NB4 (cell line): ENCODE data around the gene RNF111.

Experiments
- DNase-seq: peaks from one replicate; pipeline ENCODE4 v3.0.0; 2010; ENCODE audit warnings: low read depth
- H3K4me3 ChIP-seq: one replicate; pipeline ENCODE4 v1.5.1; 2011; ENCODE audit warnings: mild to moderate bottlenecking, low read depth, low read length, moderate library complexity
- MYC ChIP-seq: IDR thresholded peaks from 2 replicates; pipeline ENCODE4 v1.6.1; 2011; ENCODE audit warnings: low read depth, low read length
- POLR2A ChIP-seq: IDR thresholded peaks from 2 replicates; pipeline ENCODE4 v1.6.1; 2011; ENCODE audit warnings: mild to moderate bottlenecking; ENCODE audit not compliant: insufficient read length; ENCODE audit errors: extremely low read depth
- TF ChIP-seq, protein P1 (sequence below): IDR thresholded peaks from one replicate; pipeline ENCODE4 v1.5.1; 2012; ENCODE audit warnings: low read depth, low read length
- TF ChIP-seq, protein P2 (sequence below): IDR thresholded peaks from 2 replicates; pipeline ENCODE4 v1.6.1; 2011; ENCODE audit warnings: low read depth, low read length

The RNF111 gene

DNA sequence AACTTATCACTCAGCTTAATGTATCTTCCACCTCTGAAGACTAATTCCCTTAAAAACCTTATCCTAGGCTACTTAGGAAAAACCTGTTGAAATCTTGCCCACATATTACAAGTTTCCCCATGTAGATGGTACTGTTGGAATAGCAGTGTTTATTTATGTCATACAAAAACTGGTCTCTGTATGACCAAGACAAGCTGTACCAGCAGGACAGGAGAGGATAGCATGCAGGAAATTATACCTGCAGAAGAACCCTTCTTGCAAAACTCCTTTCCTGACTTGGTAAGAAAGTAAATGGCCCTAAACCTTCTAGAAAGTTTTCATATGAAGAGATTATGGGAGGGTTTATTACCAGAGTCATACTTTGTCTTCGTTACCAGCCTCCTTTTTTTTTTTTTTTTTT, 25.3 kb upstream of the RNF111 start:
- DNase-seq, result no peak
- H3K4me3 ChIP-seq, result no peak overlapping the region
- no peak for TF ChIP-seq POLR2A
- no peak for TF ChIP-seq MYC
- TF ChIP-seq, protein P1, sequence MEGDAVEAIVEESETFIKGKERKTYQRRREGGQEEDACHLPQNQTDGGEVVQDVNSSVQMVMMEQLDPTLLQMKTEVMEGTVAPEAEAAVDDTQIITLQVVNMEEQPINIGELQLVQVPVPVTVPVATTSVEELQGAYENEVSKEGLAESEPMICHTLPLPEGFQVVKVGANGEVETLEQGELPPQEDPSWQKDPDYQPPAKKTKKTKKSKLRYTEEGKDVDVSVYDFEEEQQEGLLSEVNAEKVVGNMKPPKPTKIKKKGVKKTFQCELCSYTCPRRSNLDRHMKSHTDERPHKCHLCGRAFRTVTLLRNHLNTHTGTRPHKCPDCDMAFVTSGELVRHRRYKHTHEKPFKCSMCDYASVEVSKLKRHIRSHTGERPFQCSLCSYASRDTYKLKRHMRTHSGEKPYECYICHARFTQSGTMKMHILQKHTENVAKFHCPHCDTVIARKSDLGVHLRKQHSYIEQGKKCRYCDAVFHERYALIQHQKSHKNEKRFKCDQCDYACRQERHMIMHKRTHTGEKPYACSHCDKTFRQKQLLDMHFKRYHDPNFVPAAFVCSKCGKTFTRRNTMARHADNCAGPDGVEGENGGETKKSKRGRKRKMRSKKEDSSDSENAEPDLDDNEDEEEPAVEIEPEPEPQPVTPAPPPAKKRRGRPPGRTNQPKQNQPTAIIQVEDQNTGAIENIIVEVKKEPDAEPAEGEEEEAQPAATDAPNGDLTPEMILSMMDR, result no peak
- TF ChIP-seq, protein P2, sequence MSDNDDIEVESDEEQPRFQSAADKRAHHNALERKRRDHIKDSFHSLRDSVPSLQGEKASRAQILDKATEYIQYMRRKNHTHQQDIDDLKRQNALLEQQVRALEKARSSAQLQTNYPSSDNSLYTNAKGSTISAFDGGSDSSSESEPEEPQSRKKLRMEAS, result no peak

DNA sequence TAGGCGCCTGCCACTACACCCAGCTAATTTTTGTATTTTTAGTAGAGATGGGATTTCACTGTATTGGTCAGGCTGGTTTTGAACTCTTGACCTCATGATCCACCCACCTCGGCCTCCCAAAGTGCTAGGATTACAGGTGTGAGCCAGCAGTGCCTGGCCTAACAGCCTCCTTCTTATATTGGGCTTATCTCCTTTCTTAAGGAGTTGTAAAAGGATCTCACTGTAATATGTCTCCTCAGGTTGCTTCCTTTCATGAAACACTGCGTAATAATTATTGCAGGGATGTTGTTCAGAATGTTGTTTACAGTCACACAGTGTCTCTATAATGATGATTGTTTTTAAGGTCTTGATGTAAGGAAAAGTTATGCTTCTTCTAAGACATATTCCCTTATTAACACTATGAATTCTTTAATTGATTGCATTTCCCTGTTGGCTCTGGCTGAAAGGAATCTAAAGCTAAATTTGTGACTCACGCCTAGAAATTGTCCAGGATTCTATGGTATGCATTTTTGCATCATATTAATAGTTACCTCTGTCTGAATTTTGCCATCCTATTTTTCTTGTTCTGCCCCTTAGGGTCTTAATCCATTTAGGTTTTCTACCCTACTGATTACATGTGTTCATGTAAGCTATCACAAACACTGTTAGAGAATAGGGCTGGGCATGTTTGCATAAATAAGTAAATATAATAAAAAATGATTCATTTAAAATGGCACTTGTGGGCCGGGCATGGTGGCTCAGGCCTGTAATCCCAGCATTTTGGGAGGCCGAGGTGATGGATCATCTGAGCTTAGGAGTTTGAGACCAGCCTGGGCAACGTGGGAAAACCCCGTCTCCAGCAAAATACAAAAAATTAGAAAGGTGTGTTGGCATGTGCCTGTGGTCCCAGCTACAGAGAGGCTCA, 24.5 kb upstream of the RNF111 start:
- no peak for TF ChIP-seq POLR2A
- no peak for DNase-seq
- H3K4me3 ChIP-seq, result no peak overlapping the region

DNA sequence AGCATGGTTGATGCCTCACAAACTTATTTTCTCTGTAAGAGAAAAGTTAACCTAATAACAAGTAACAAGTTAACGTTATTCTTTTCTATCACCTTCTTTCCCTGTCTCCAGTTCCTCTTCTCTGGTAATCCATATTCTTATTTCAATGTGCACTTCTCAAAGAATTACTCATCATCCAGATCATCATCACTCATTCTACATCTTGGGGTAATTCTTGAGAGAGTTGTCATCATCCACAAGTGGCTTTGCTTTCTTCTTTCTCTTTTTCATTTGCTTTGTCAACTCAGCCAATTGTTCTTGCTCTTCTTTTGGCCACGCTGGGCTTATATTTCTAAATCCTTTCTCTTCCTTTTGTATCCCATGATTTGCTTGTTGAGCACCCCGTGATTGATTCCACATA, 20.8 kb upstream of the RNF111 start:
- no peak for TF ChIP-seq POLR2A
- TF ChIP-seq, protein P2, result no peak
- TF ChIP-seq, protein P1, result no peak
- TF ChIP-seq MYC, result no peak
- no peak for DNase-seq
- no peak overlapping the region for H3K4me3 ChIP-seq

DNA sequence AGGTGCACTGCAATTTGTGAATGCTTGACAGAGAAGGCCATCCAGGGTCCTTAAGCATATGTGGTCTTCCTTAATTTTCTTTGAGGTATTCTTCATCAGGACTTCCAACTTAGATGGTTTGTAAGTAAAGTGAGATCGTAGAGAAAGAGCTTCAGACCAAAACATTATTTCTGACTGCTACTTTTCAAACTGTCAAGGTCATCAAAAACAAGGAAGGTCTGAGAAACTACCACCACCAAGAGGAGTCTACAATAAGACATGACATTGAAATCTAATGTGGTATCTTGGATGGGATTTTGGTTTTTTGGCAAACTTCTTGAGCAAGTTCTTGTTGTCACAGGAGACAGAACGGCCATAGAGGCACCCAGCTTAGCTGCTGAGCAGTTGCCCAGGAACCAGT, 20.0 kb upstream of the RNF111 start:
- H3K4me3 ChIP-seq, result no peak overlapping the region
- no peak for DNase-seq
- no peak for TF ChIP-seq POLR2A

DNA sequence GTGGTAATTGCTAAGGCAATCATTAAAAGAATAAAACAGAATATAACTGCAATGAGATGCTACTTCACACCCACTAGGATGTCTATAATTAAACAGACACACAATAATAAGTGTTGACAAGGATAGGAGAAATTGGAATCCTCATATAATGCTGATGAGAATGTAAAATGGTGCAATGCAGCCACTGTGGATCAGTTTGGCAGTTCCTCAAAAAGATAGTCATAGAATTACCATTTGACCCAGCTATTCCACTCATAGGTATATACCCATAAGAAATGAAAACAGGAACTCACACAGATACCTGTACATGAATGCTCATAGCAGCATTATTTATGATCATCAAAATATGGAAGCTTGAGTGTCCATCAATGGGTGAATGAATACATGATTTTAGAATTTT, 9.6 kb upstream of the RNF111 start:
- TF ChIP-seq, protein P2, result no peak
- TF ChIP-seq POLR2A, result no peak
- TF ChIP-seq, protein P1, result no peak
- TF ChIP-seq MYC, result no peak
- no peak for DNase-seq
- no peak overlapping the region for H3K4me3 ChIP-seq

DNA sequence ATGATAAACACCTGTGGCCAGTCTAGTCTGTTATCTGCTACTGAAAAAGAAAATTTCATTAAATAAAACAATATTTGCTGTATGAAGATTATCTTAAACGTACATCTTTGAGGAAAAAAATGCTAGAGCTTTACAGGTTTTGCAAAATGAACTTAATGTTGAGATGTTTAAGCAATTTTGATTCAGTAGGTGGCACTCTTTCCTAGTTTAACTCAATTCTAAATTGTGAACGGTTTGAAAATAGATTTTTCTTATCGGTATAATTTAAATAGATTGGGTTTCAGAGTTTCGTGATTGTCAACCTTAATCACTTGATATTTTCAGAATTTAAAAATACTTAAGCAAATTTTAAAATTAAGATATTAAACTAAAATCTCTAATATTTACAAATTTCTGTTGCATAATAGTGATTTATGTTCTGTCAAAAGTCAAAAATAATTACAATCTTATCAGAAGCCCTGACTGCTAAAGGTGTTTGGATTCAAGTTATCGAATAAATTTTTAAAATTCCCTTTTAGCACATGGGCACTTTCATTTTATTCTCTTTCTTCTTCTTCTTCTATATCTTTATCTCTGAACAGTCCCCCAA, 7.0 kb upstream of the RNF111 start:
- DNase-seq, result peak; percentile 61
- no peak overlapping the region for H3K4me3 ChIP-seq
- no peak for TF ChIP-seq POLR2A
- TF ChIP-seq, protein P1, result no peak
- TF ChIP-seq, protein P2, result no peak
